GM19324 (cell line): Measurements from ENCODE around the gene CDK5RAP3.

Experiments used
- ATAC-seq: cut with Tn5 transposase; IDR thresholded peaks from one replicate; pipeline ENCODE4 v1.9.1; 2021; ENCODE audit warnings: mild to moderate bottlenecking, moderate library complexity; ENCODE audit not compliant: unreplicated experiment, low FRiP score

The CDK5RAP3 gene

DNA sequence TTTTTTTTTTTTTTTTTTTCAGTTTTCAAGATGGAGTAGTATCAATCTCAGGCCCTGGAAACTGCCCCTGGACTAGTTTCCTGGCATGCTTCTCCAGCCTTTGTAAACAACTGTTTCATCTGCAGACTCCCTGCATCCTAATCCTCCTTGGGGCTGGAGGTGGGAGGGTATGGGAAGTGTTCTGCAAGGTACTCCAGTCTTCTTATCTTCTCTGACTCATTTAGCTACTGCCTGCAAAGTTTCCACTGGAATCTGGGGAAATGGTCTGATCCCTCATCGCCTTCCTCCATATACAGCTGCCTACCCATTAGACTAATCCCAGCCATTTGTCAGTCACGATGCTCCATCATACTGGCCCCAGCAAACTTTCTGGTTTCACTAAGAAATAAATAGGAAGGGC, 45.2 kb downstream of the CDK5RAP3 start:
- ATAC-seq, result no peak

DNA sequence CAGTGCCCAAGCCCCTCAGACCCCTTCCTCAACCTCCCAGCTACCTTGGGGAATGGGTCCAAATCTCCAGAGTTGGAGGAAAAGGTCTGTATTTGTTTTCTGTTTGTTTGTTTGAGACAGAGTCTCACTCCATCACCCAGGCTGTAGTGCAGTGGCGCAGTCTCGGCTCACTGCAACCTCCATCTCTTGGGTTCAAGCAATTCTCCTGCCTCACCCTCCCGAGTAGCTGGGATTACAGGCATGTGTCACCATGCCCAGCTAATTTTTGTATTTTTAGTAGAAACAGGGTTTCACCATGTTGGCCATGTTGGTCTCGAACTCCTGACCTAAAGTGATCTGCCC, 46.9 kb downstream of the CDK5RAP3 start:
- ATAC-seq, result peak; percentile 19

- ATAC-seq, result no peak
These were observed 51.0 kb downstream of the CDK5RAP3 start for GRCh38 chr17:48021934-48022333.

- ATAC-seq, result no peak
These were observed 52.0 kb downstream of the CDK5RAP3 start for GRCh38 chr17:48022901-48023300.

DNA sequence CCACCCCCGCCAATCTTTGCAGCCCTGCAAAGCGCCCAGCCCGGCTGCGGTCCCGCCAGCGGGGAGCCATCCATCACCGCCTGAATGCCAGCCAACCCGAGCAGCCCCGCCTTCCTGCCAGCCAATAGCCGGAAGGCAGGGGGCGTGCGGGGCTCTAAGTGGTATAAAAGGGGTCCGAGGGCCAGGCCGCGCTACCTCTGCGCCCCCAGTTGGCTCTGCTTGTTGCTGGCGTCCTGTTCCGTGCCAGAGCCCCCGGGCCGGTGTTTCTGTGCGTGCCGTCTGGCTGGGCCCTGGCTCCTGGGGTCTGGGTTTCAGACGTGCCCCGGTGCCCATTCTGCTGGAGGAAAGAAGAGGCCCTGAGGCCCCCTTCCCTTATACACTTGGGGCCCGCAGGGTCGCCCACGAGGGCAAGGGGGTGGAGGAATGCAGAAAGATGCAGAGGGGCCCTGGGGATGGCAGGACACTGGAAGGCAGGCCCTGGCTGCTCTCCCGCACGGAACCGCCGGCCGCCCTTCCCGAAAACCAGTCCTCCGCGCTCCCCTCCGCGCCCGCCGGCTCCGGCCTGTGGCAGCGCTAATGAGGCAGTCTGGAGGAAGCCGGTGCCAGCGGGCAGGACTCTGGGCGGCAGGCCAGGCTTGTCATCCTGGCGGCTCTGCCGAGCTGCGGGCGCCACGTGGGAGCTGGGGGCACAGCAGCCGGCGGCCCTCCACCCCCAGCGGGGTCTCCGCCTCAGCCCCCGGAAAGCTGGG, 52.7 kb downstream of the CDK5RAP3 start:
- no peak for ATAC-seq

DNA sequence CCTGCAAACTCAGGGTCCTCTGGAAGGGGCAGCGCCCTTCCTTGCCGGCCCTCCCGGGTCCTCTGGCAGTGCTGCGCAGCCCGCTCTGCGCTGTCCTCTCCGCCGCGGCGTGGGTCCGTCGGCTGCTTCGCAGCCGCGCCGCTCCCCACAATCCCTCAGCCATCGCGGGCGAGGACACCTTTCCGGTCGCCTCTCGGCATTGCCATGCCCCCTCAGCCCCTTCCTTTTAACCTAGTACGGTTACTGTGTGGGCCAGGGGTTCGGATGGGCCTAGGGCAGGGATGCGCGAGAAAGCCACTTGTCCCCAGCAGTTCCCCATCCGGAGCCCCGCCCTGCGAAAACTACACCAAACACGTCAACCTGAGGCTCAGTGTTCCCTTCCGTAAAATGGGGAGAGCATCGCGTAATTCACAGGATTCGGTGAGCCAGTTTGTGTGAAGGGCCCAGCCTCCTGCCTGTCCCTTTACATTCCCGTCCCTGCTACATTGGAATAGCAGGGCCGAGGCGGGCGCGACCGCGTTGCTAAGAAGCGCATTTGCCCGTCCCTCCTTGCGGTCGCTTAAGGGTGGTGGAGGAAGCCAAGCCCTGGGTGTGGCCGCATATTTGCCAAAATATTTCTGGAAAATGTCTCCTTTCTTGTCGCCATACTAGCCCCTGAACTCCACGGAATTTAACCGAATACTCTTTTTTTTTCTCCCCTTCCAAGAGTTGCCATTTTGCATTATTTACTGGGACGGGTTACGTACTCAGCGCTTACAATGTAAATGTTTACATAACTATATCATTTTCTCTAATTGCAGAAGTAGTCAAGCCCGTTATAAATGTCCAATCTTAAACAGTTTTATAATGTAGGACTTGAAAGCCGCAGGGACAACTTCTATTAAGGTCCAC, 53.5 kb downstream of the CDK5RAP3 start:
- ATAC-seq, result peak; percentile 17

GRCh38 chr17:48025040-48025903, 54.4 kb downstream of the CDK5RAP3 start:
- ATAC-seq, result peak; percentile 83

DNA sequence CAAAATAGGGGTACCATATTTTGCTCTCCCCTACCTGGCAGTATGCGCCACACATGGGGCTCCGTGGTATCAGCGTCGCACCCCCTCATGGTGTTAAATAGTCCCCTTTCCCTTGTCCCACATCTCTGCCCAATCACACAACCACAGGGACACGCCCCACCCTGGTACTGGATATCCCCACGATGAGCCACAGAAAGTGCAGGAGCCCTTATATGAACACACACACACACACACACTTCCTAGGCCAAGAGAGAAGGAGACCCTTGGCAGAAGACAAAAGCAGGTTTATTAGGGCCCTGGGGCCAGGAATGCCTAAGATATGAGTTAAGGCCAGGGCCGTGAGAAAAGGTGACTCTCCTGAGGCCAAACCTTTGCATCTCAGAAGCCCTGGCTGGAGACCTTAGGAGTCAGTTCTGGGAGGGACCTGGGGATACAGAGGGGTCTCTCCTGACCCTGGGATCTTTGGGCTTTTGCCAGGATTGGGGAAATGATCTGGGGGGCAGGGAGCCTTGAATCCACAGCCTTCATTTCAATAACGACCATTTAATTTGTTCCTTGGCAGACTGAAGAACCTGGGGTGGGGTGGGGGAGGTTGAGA, 55.1 kb downstream of the CDK5RAP3 start:
- ATAC-seq, result no peak

GRCh38 chr17:48026502-48027321, 55.8 kb downstream of the CDK5RAP3 start:
- ATAC-seq, result no peak

- ATAC-seq, result no peak
These were observed 56.5 kb downstream of the CDK5RAP3 start for GRCh38 chr17:48027322-48027981.

GRCh38 chr17:48028736-48029135, 57.8 kb downstream of the CDK5RAP3 start:
- ATAC-seq, result no peak

DNA sequence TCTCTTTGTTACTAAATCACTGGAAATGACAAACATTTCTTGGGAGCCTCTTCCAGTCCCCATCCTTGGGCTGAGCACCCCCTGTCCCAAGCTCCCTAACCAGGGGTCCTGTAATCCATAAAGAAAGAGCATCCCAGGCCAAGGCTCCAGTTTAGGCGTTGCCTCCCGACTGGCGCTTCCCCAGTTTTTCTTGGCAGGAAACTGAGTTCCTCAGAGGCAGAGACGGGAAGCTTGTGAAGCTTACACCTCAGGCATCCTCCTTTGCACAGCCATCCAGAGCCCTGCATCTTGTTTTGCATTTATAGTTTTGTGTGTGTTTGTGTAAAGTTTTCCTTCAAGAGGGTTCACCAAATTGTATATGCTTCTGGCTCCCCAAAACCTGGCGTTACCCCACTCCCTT, 59.6 kb downstream of the CDK5RAP3 start:
- no peak for ATAC-seq
